CD4-positive, alpha-beta T cell (primary cell): ENCODE data around the gene VEGFA. TPM values are rescaled to one million over a fixed set of nuclear protein-coding genes. Genes with fewer than 3 reads are reported as not detected.

Experiments
- ATAC-seq: fragments of 200-7000 bp; cut with Tn5 transposase; one replicate; pipeline ENCODE4 v1.10.0; 2022; ENCODE audit warnings: mild to moderate bottlenecking; ENCODE audit not compliant: poor library complexity
- CTCF ChIA-PET: fragments of 350-600 bp; sonication (Branson Sonifier 250); formaldehyde crosslinking; loops from one replicate; lab custom pipeline; 2021; ENCODE audit warnings: antibody characterized with exemption, inconsistent platforms; lab: Charles Lee
- POLR2A ChIA-PET: fragments of 350-600 bp; sonication (Branson Sonifier 250); formaldehyde crosslinking; loops from one replicate; lab custom pipeline; 2021; ENCODE audit warnings: antibody characterized with exemption, inconsistent platforms; lab: Charles Lee
- DNase-seq, 14 experiments: peaks; one replicate each; pipeline ENCODE4 v3.0.0-alpha.2; 2013 to 2020; ENCODE audit warnings: mixed read lengths in 2 of 14
- H3K27ac ChIP-seq, 2 donors: one replicate each; pipeline versions ENCODE4 v1.5.1 to v1.7.0; 2013; ENCODE audit warnings: low read length in 2 of 2, low read depth in 1 of 2, mild to moderate bottlenecking in 1 of 2
- H3K27me3 ChIP-seq, 2 experiments: 1 replicate in 1 of 2; 2 replicates in 1 of 2; pipeline versions ENCODE4 v1.6.1 to v1.7.0; 2013; ENCODE audit warnings: low read length in 2 of 2, control low read depth in 1 of 2, mild to moderate bottlenecking in 1 of 2, moderate library complexity in 1 of 2; ENCODE audit not compliant: insufficient read depth in 2 of 2, control insufficient read depth in 1 of 2
- H3K36me3 ChIP-seq: one replicate; pipeline ENCODE4 v1.6.1; 2013; ENCODE audit warnings: low read length, control low read depth; ENCODE audit not compliant: insufficient read depth
- H3K4me1 ChIP-seq: one replicate; pipeline ENCODE4 v1.6.1; 2013; ENCODE audit warnings: low read length, control low read depth; ENCODE audit not compliant: insufficient read depth
- H3K4me3 ChIP-seq: one replicate; pipeline ENCODE4 v1.5.1; 2013; ENCODE audit warnings: mild to moderate bottlenecking, low read length, moderate library complexity
- H3K9me3 ChIP-seq, 2 experiments: 1 replicate in 1 of 2; 2 replicates in 1 of 2; pipeline versions ENCODE4 v1.6.1 to v1.7.0; 2013; ENCODE audit warnings: low read length in 2 of 2, mild to moderate bottlenecking in 2 of 2, control low read depth in 1 of 2, moderate library complexity in 1 of 2; ENCODE audit not compliant: control insufficient read depth in 1 of 2, insufficient read depth in 1 of 2
- H3K27ac Mint-ChIP-seq: one replicate; pipeline ENCODE4 v1.8.0; 2020; ENCODE audit warnings: mixed read lengths
- H3K27me3 Mint-ChIP-seq: one replicate; pipeline ENCODE4 v1.8.0; 2021; ENCODE audit warnings: mixed read lengths
- H3K36me3 Mint-ChIP-seq: one replicate; pipeline ENCODE4 v1.8.0; 2021; ENCODE audit warnings: low read depth, mixed read lengths
- H3K4me1 Mint-ChIP-seq: one replicate; pipeline ENCODE4 v1.8.0; 2021; ENCODE audit warnings: low read depth, mixed read lengths
- H3K4me3 Mint-ChIP-seq: one replicate; pipeline ENCODE4 v1.8.0; 2020; ENCODE audit warnings: mild to moderate bottlenecking, mixed read lengths
- H3K9me3 Mint-ChIP-seq: one replicate; pipeline ENCODE4 v1.8.0; 2020; ENCODE audit warnings: mixed read lengths
- intact Hi-C, 2 experiments: fragments of 100-400 bp; cut with DNase I in 1 of 2; cut with micrococcal nuclease in 1 of 2; formaldehyde crosslinking; loops; one replicate each; pipeline versions ENCODE4 v1.15.1 to v1.9.0; 2023 to 2025; cut with DNase I, micrococcal nuclease
- total RNA-seq, 174 experiments: library from RNA in 2 of 174; stranded (reverse) in 2 of 174; gene quantifications; one replicate each; pipeline ENCODE4 v1.2.3 and lab custom pipeline; 2021 to 2026
- TF ChIP-seq, protein P1 (sequence below): fragments of 200-600 bp; IDR thresholded peaks from one replicate; pipeline ENCODE4 v1.8.0; 2022; ENCODE audit warnings: antibody characterized with exemption, mild to moderate bottlenecking

The VEGFA gene
- total RNA-seq, 2 experiments from 2014 or later = 3.5 to 3.7 TPM

DNA sequence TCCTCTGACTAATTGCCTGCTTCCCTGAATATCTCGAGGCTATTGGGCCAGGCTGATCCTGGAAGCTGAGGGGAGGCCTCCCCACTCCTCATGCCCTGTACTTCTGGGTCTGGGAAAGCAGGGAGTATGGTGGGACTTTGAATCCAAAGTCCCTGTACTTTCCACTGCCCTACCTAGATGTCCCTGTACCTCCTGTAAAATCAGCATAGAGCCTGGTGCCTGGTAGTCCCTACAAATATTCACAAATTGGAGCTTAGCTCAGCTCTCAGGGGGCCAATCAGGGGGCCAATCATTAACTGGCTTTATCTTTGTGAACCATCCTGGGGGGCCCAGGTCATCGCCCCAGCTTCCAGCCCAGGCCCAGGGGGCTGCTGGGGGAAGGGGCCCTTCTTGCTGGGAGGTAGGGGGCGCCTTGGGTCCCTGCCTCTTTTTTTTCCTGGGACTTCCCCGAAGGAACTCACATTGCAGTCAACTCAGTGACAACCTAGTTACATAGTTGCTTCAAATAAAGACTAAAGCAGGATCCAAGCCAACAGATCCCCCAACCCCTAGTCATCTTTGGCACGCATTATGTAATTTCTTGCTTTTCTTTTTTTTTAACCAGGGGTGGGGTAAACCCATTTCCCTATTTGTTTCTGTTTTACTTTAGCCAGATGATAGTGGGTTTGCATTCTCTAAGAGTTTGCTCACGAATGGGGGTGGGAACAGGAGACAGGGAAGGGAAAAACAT lies 6.9 kb upstream of the VEGFA start:
- no peak for ATAC-seq
- CTCF ChIA-PET = no interaction called here

GRCh38 chr6:43763812-43764522 lies 6.0 kb upstream of the VEGFA start:
- TF ChIP-seq, protein P1, sequence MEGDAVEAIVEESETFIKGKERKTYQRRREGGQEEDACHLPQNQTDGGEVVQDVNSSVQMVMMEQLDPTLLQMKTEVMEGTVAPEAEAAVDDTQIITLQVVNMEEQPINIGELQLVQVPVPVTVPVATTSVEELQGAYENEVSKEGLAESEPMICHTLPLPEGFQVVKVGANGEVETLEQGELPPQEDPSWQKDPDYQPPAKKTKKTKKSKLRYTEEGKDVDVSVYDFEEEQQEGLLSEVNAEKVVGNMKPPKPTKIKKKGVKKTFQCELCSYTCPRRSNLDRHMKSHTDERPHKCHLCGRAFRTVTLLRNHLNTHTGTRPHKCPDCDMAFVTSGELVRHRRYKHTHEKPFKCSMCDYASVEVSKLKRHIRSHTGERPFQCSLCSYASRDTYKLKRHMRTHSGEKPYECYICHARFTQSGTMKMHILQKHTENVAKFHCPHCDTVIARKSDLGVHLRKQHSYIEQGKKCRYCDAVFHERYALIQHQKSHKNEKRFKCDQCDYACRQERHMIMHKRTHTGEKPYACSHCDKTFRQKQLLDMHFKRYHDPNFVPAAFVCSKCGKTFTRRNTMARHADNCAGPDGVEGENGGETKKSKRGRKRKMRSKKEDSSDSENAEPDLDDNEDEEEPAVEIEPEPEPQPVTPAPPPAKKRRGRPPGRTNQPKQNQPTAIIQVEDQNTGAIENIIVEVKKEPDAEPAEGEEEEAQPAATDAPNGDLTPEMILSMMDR = no peak
- ChIA-PET POLR2A (no interaction called here), CTCF (no interaction called here)
- Mint-ChIP-seq H3K4me1 (no peaks in the 10 kb centered on the region), H3K27me3 (peaks cover 4% of the 10 kb centered on the region), H3K36me3 (no peaks in the 10 kb centered on the region), H3K4me3 (no peak overlapping the region), H3K27ac (no peak overlapping the region), H3K9me3 (no peaks in the 10 kb centered on the region)
- ATAC-seq (no peak), DNase-seq (peak in 1 of 14 experiments; percentile 2)
- intact Hi-C loops = loop anchor here (10.0 kb wide), 2 partner anchors 99 to 159 kb away; no protein-coding TSS in a partner anchor
- H3K36me3 ChIP-seq = no peaks in the 10 kb centered on the region
- no peak overlapping the region for H3K4me3 ChIP-seq
- H3K4me1 ChIP-seq = no peaks in the 10 kb centered on the region
- H3K27me3 ChIP-seq = peaks cover 3% of the 10 kb centered on the region in 2 experiments
- H3K9me3 ChIP-seq = no peaks in the 10 kb centered on the region
- no peak overlapping the region for H3K27ac ChIP-seq

More for the DNA sequence above, 6.9 kb upstream of the VEGFA start:
- no peaks in the 10 kb centered on the region for H3K36me3 ChIP-seq
- Mint-ChIP-seq H3K36me3 (no peaks in the 10 kb centered on the region), H3K4me3 (no peak overlapping the region), H3K9me3 (no peaks in the 10 kb centered on the region), H3K27ac (no peak overlapping the region), H3K4me1 (no peaks in the 10 kb centered on the region), H3K27me3 (peaks cover 4% of the 10 kb centered on the region)
- H3K9me3 ChIP-seq = no peaks in the 10 kb centered on the region
- POLR2A ChIA-PET = no interaction called here
- intact Hi-C loops = loop anchor here (10.0 kb wide), 2 partner anchors 98 to 158 kb away; no protein-coding TSS in a partner anchor
- TF ChIP-seq, protein P1 = no peak
- H3K4me3 ChIP-seq = no peak overlapping the region
- H3K27ac ChIP-seq = no peak overlapping the region
- peaks cover 0 to 3% of the 10 kb centered on the region in 2 experiments for H3K27me3 ChIP-seq
- no peaks in the 10 kb centered on the region for H3K4me1 ChIP-seq
- DNase-seq = peak in 2 of 14 experiments; percentile 15 to 23

DNA sequence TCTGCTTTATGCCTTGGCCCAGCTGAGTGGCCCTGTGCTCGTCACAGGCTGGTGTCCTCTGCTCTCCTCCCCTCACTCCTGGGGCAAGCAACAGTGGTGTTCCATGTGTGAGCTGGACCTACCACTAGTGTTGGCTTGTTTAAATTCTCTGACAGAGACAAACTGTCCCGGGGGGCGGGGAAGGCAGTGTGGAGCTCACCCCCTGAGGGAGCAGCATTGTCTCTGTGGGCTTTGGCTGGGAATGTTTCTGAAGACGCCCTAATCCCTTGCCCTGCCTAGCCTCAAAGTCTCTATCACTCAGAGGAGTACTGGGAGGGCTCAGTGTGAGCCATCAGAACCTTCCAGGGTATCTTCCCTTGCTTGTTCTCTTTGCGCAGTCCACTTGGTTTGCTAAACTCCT lies 5.2 kb upstream of the VEGFA start:
- H3K4me3 Mint-ChIP-seq = no peak overlapping the region
- peaks cover 6% of the 10 kb centered on the region for H3K4me1 ChIP-seq
- no peaks in the 10 kb centered on the region for H3K9me3 ChIP-seq
- H3K27ac ChIP-seq = no peak overlapping the region
- no peaks in the 10 kb centered on the region for H3K36me3 ChIP-seq
- H3K9me3 Mint-ChIP-seq = no peaks in the 10 kb centered on the region
- H3K4me1 Mint-ChIP-seq = peaks cover 7% of the 10 kb centered on the region
- H3K27me3 Mint-ChIP-seq = peaks cover 10% of the 10 kb centered on the region
- ChIA-PET CTCF (no interaction called here), POLR2A (no interaction called here)
- no peaks in the 10 kb centered on the region for H3K36me3 Mint-ChIP-seq
- H3K27ac Mint-ChIP-seq = no peak overlapping the region
- TF ChIP-seq, protein P1 = no peak
- intact Hi-C loops = loop anchor here (10.0 kb wide), 2 partner anchors 100 to 160 kb away; no protein-coding TSS in a partner anchor
- H3K4me3 ChIP-seq = no peak overlapping the region
- ATAC-seq = no peak
- no peak for DNase-seq
- H3K27me3 ChIP-seq = peaks cover 3% of the 10 kb centered on the region in 2 experiments
